GM11168 (cell line): ENCODE measurements around the gene STAG1.
"Not testable (repeated sequence)": the region's sequence is repeated elsewhere in the genome, so short reads cannot be mapped to it uniquely, and the experiment has no call there.

Experiments
- in situ Hi-C: fragments of 300-500 bp; cut with MboI; formaldehyde crosslinking; loops from one replicate; pipeline ENCODE4 v1.12.0; 2022; ENCODE audit warnings: low sequenced_read_pairs; ENCODE audit not compliant: unreplicated experiment

STAG1 gene

GRCh38 chr3:136752172-136752421 is at the start of gene STAG1:
TSS of gene STAG1 (minus strand) at chr3:136752378. CDS start at chr3:136630898, 121,480 bp downstream.
- in situ Hi-C loops = loop anchor here (10.0 kb wide), 1 partner anchor 677 kb away; no protein-coding TSS in a partner anchor

- in situ Hi-C loops = not testable (repeated sequence)
Observed at GRCh38 chr3:136801146-136801545, 49.0 kb upstream of the STAG1 start.

GRCh38 chr3:136792556-136793330 is 40.6 kb upstream of the STAG1 start:
- in situ Hi-C loops = no loop called here

- in situ Hi-C loops = no loop called here
Observed at GRCh38 chr3:136790786-136791185, 38.6 kb upstream of the STAG1 start.

GRCh38 chr3:136789976-136790375 is 37.8 kb upstream of the STAG1 start:
- in situ Hi-C loops = no loop called here

- in situ Hi-C loops = no loop called here
Observed at GRCh38 chr3:136788154-136788553, 36.0 kb upstream of the STAG1 start.

- in situ Hi-C loops = no loop called here
Observed at GRCh38 chr3:136787349-136787748, 35.2 kb upstream of the STAG1 start.

- in situ Hi-C loops = no loop called here
Observed at GRCh38 chr3:136783708-136784191, 31.6 kb upstream of the STAG1 start.

- in situ Hi-C loops = no loop called here
Observed at GRCh38 chr3:136780741-136781140, 28.6 kb upstream of the STAG1 start.

GRCh38 chr3:136778865-136779264 is 26.7 kb upstream of the STAG1 start:
- in situ Hi-C loops = loop anchor here (10.0 kb wide), 1 partner anchor 216 kb away; no protein-coding TSS in a partner anchor

GRCh38 chr3:136772709-136773108 is 20.5 kb upstream of the STAG1 start:
- in situ Hi-C loops = loop anchor here (10.0 kb wide), 1 partner anchor 222 kb away; no protein-coding TSS in a partner anchor

GRCh38 chr3:136758160-136759102 is 6.3 kb upstream of the STAG1 start:
- in situ Hi-C loops = loop anchor here (5.0 to 10.0 kb wide), 2 partner anchors 249 to 684 kb away; no protein-coding TSS in a partner anchor

- in situ Hi-C loops = loop anchor here (5.0 to 10.0 kb wide), 2 partner anchors 252 to 680 kb away; no protein-coding TSS in a partner anchor
Observed at GRCh38 chr3:136755192-136755591, 3.0 kb upstream of the STAG1 start.

- in situ Hi-C loops = loop anchor here (10.0 kb wide), 1 partner anchor 679 kb away; no protein-coding TSS in a partner anchor
Observed at GRCh38 chr3:136753326-136753939, 1.3 kb upstream of the STAG1 start.

GRCh38 chr3:136752422-136753325 is 496 bp upstream of the STAG1 start:
- in situ Hi-C loops = loop anchor here (10.0 kb wide), 1 partner anchor 678 kb away; no protein-coding TSS in a partner anchor

GRCh38 chr3:136751316-136752171 is 634 bp downstream of the STAG1 start:
- in situ Hi-C loops = loop anchor here (10.0 kb wide), 1 partner anchor 677 kb away; no protein-coding TSS in a partner anchor

GRCh38 chr3:136750897-136751315 is 1.3 kb downstream of the STAG1 start:
- in situ Hi-C loops = loop anchor here (10.0 kb wide), 1 partner anchor 676 kb away; no protein-coding TSS in a partner anchor
